Type B pancreatic cell (in vitro differentiated cells): ENCODE data around the gene CD22. TPM values are rescaled to one million over a fixed set of nuclear protein-coding genes. Genes with fewer than 3 reads are reported as not detected.
A peak's percentile ranks its signal among the peaks of the same experiment; 100 is the strongest.

Experiments
- DNase-seq: peaks from one replicate; pipeline ENCODE4 v3.0.0; 2021; ENCODE audit warnings: mixed read lengths; ENCODE audit not compliant: unreplicated experiment; ENCODE audit errors: extremely low spot score
- H3K27ac Mint-ChIP-seq: 2 replicates; pipeline ENCODE4 v1.8.0; 2021; ENCODE audit warnings: mild to moderate bottlenecking, mixed read lengths
- H3K27me3 Mint-ChIP-seq: 2 replicates; pipeline ENCODE4 v1.8.0; 2021; ENCODE audit warnings: mixed read lengths
- H3K36me3 Mint-ChIP-seq: 2 replicates; pipeline ENCODE4 v1.8.0; 2021; ENCODE audit warnings: mixed read lengths
- H3K4me1 Mint-ChIP-seq: one replicate; pipeline ENCODE4 v1.8.0; 2021; ENCODE audit warnings: mixed read lengths; ENCODE audit not compliant: unreplicated experiment
- H3K4me3 Mint-ChIP-seq: 2 replicates; pipeline ENCODE4 v1.8.0; 2021; ENCODE audit warnings: mild to moderate bottlenecking, mixed read lengths
- H3K9me3 Mint-ChIP-seq: 2 replicates; pipeline ENCODE4 v1.8.0; 2021; ENCODE audit warnings: mixed read lengths
- total RNA-seq: library from RNA; stranded (reverse); gene quantifications from 2 replicates; pipeline ENCODE4 v1.2.1, GENCODE V29; 2021; ENCODE audit warnings: low replicate concordance
- TF ChIP-seq, protein P1 (sequence below): fragments of 200-600 bp; sonication (generic); conservative IDR thresholded peaks from 2 replicates; pipeline ENCODE4 v1.5.0; 2021; ENCODE audit warnings: antibody characterized with exemption, mild to moderate bottlenecking

Gene CD22
- total RNA-seq, 1 donor from 2014 or later: 0.92 TPM

GRCh38 chr19:35291259-35291658 lies 37.7 kb upstream of the CD22 start:
- no peaks in the 10 kb centered on the region for H3K36me3 Mint-ChIP-seq
- TF ChIP-seq, protein P1, sequence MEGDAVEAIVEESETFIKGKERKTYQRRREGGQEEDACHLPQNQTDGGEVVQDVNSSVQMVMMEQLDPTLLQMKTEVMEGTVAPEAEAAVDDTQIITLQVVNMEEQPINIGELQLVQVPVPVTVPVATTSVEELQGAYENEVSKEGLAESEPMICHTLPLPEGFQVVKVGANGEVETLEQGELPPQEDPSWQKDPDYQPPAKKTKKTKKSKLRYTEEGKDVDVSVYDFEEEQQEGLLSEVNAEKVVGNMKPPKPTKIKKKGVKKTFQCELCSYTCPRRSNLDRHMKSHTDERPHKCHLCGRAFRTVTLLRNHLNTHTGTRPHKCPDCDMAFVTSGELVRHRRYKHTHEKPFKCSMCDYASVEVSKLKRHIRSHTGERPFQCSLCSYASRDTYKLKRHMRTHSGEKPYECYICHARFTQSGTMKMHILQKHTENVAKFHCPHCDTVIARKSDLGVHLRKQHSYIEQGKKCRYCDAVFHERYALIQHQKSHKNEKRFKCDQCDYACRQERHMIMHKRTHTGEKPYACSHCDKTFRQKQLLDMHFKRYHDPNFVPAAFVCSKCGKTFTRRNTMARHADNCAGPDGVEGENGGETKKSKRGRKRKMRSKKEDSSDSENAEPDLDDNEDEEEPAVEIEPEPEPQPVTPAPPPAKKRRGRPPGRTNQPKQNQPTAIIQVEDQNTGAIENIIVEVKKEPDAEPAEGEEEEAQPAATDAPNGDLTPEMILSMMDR: no peak
- no peaks in the 10 kb centered on the region for H3K9me3 Mint-ChIP-seq
- DNase-seq: no peak
- no peaks in the 10 kb centered on the region for H3K4me1 Mint-ChIP-seq
- H3K4me3 Mint-ChIP-seq: no peak overlapping the region
- H3K27ac Mint-ChIP-seq: no peak overlapping the region
- H3K27me3 Mint-ChIP-seq: peaks cover 10% of the 10 kb centered on the region

DNA sequence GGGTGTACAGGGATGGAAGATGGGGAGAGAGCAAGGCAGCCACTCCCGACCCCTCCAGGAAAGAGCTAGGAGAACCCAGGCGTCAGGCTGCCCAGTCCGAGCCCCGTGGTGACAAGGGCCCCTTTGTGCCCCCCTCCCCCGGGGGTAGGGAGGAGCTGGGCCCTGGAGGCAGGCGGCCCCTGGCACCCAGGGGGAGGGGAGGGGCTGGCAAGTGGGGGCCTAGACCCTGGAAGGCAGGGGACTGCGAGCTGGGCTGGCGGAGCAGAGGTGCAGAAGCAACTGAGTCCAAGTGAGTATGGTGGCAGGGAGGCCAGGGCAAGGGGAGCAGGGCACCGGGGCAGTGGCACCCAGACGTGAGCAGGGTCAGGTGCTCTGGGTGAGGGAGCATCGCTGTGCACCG lies 37.1 kb upstream of the CD22 start, which contains the start of gene MAG:
MAG (plus strand) TSS at position 246 of the 400 bp plus-strand sequence. CDS start 3,248 bp downstream, outside the sequence.
- Mint-ChIP-seq H3K9me3 (no peaks in the 10 kb centered on the region), H3K4me3 (no peak within 1 kb of the TSS), H3K27ac (peak within 1 kb of the TSS; percentile 48), H3K27me3 (peaks cover 10% of the 10 kb centered on the region), H3K36me3 (no peaks in the 10 kb centered on the region), H3K4me1 (no peaks in the 10 kb centered on the region)
- TF ChIP-seq, protein P1: no peak
- no peak for DNase-seq

GRCh38 chr19:35292421-35293362 lies 36.3 kb upstream of the CD22 start:
- Mint-ChIP-seq H3K27me3 (peaks cover 10% of the 10 kb centered on the region), H3K36me3 (no peaks in the 10 kb centered on the region), H3K9me3 (no peaks in the 10 kb centered on the region), H3K27ac (peak overlapping the region; percentile 48), H3K4me3 (no peak overlapping the region), H3K4me1 (no peaks in the 10 kb centered on the region)
- TF ChIP-seq, protein P1: no peak
- no peak for DNase-seq

GRCh38 chr19:35293363-35293739 lies 35.6 kb upstream of the CD22 start:
- H3K4me3 Mint-ChIP-seq: no peak overlapping the region
- TF ChIP-seq, protein P1: no peak
- no peaks in the 10 kb centered on the region for H3K4me1 Mint-ChIP-seq
- peaks cover 10% of the 10 kb centered on the region for H3K27me3 Mint-ChIP-seq
- no peak for DNase-seq
- H3K9me3 Mint-ChIP-seq: no peaks in the 10 kb centered on the region
- no peak overlapping the region for H3K27ac Mint-ChIP-seq
- no peaks in the 10 kb centered on the region for H3K36me3 Mint-ChIP-seq

- Mint-ChIP-seq H3K27ac (no peak overlapping the region), H3K9me3 (no peaks in the 10 kb centered on the region), H3K4me3 (no peak overlapping the region), H3K36me3 (no peaks in the 10 kb centered on the region), H3K4me1 (no peaks in the 10 kb centered on the region), H3K27me3 (peaks cover 10% of the 10 kb centered on the region)
- TF ChIP-seq, protein P1: no peak
- no peak for DNase-seq
Observed at GRCh38 chr19:35293808-35294207, 35.2 kb upstream of the CD22 start.
